GM20000 (cell line): Measurements from ENCODE around the gene ARHGAP35.

Source experiments
- DNase-seq: peaks from one replicate; pipeline ENCODE4 v3.0.0; 2012; ENCODE audit warnings: low spot score
- TF ChIP-seq, protein P1 (sequence below): IDR thresholded peaks from 2 replicates; pipeline ENCODE4 v1.5.1; 2012; ENCODE audit warnings: mild to moderate bottlenecking, control low read depth; ENCODE audit errors: extremely low read depth, missing control alignments

Gene ARHGAP35

DNA sequence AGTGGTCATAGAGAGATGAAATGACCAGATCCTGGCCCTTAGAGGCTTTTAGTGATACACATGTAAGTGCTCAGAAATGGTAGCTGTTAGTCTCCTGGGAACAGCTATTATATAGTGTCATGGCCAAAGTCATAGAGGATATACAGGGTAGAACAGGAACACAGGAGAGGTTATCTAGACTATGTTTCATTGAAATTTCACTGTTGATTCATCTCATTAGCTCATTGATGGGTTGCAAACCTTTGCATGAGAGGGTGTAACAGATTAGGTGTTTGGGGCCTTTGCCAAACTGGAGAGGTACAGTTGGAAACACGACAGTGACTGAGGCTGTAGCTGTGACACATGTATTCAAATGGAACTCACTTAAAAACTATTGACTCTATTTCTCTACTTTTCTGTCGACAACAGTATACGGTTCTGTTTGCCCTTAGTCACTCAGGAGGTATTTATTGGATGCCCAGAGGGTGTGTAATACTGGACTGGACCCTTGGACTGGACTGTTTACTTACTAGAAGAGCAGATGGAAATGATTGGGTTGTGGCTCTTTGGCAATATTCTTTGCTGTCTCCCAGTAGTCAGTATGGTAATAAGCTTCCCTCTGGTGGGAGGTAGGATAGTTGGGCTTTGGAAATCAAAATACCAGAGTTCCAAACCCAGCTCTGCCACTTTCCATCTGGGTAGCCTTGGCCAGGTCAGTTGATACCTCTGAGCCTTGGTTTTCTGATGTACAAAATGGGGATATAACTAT is 29.8 kb downstream of the ARHGAP35 start:
- TF ChIP-seq, protein P1, sequence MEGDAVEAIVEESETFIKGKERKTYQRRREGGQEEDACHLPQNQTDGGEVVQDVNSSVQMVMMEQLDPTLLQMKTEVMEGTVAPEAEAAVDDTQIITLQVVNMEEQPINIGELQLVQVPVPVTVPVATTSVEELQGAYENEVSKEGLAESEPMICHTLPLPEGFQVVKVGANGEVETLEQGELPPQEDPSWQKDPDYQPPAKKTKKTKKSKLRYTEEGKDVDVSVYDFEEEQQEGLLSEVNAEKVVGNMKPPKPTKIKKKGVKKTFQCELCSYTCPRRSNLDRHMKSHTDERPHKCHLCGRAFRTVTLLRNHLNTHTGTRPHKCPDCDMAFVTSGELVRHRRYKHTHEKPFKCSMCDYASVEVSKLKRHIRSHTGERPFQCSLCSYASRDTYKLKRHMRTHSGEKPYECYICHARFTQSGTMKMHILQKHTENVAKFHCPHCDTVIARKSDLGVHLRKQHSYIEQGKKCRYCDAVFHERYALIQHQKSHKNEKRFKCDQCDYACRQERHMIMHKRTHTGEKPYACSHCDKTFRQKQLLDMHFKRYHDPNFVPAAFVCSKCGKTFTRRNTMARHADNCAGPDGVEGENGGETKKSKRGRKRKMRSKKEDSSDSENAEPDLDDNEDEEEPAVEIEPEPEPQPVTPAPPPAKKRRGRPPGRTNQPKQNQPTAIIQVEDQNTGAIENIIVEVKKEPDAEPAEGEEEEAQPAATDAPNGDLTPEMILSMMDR: no peak
- DNase-seq: no peak

DNA sequence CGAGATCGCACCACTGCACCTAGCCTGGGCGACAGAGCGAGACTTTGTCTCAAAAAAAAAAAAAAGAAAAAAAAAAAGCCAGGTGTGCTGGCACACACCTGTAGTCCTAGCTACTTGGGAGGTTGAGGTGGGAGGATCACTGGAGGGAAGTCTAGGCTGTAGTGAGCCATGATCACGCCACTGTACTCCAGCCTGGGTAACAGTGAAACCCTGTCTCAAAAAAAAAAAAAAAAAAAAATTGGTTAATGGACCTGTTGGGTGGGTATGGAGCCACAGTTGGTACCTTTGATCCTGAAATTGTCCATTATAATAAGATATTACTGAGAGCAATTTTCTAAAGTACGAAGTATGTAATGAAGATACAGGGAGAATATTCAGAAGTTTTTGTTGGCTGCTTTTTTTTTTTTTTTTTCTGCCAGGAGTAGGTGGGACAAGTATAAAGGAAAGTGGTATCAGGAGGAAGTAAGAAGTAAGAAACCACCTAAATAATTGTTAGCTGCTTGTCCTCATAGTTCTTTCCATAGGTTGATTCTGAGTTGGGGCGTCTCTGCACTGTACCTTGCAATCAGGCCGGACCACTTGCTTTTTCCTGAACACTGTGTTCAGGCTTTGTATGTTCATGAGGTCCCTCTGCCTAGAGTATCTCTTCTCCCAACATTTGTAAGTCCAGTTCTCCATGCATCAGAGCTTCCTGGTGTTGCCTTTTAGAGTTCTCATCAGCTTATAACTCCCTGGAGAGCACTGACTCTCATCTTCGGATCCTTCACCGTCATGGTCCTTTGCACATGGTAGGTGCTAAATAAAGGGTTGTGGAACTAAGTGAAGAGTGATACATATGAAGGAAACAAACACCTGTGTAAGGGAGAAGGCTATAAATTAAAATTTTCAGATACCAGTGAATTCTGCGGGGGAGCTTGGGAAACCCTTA is 31.7 kb downstream of the ARHGAP35 start:
- no peak for DNase-seq
- TF ChIP-seq, protein P1: no peak

DNA sequence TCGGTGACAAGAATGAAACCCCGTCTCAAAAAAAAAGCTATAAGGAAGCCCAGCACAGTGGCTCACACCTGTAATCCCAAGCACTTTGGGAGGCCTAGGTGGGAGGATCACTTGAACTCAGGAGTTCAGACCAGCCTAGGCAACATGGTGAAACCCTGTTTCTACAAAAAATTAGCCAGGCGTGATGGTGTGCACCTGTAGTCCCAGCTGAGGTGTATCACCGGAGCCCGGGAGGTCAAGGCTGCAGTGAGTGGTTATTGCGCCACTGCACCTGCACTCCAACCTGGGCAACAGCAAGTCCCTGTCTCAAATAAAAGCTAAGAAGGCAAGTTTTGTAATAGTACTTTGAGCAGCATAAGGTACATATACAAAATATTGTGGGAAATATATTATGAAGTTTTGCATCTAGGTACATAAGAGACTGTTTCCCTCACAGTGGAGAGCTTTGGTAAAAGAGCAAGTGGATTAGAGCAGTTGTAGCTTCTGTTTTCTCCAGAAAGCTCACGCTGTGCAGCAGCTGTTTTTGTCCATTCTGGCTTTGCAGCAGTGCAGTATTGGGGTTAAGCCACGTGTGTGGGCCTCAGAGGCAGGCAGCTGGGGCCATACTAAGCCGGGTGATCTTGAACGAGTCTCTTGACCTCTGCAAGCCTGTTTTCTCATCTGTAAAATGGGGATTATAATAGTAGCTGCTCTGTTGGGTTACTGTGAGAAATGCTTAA is 35.4 kb downstream of the ARHGAP35 start:
- TF ChIP-seq, protein P1: no peak
- DNase-seq: no peak

DNA sequence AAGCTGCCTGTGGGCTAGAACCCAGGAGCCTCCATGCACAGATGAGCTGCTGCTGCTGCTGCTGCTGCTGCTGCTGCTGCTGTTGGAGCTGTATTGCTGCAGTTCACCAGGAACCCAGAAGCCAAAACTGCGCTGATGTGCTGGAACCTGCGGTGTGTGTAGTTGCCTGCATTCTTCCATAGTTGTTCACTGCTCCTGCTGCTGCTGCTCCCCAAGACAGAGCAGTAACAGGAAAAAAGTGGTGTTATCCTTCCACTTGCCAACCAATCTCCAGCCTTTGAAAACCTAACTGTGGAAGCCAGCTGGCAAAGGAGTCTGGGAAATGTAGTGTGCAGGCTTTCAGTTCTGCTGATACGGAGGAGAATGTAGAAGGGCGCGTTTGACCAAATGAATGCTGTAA is 37.9 kb downstream of the ARHGAP35 start:
- TF ChIP-seq, protein P1: no peak
- DNase-seq: no peak

DNA sequence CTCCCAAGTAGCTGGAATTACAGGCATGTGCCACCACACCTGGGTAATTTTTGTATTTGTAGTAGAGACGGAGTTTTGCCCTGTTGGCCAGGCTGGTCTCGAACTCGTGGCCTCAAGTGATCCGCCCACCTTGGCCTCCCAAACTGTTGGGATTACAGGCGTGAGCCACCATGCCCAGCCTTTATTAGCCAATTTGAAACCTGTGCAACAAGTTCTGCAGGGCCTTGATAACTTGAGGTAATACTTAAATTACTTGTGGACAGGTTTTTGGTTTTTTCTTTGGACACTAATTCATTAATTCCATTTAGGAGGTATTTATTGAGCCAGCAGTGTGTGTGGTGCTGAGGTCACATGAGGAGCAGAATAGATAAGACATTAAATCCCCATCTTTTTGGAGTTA is 39.5 kb downstream of the ARHGAP35 start:
- TF ChIP-seq, protein P1: no peak
- DNase-seq: no peak

DNA sequence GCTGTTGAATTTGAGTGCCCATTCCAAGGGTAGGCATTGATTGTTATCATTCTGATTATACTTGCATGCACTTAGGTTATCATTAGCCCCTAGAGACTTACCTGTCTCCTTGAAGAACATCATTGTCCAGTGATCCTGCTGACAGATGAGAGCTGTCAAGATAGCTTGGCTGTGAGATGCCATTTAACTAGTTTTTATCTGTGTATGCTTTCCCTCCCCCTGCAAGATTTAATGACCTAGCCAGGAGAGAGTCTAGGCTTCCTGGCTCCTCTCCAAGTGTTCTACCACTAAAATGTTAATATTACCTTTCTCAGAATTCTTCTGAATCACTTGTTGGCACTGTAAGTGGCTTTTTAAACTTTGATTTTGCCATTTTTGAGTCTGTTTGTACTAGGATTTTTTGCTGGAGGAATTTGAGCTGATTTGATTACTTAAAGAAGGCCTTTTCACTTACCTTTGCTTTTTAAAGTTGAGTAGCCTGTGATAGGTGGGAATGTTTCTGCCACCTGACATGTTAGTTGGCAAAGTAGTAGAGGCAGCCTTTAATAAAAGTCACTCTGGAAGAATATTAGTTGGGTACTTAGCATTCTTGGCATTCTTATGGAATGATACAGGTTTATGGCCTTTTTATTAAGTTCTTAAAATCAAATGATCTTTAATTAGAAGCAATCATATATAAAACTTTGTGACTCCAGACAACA is 41.1 kb downstream of the ARHGAP35 start:
- TF ChIP-seq, protein P1: no peak
- no peak for DNase-seq
